ENCODE data around the gene MAP2K5. TPM values are rescaled to one million over a fixed set of nuclear protein-coding genes. Genes with fewer than 3 reads are reported as not detected.

The MAP2K5 gene
- total and polyA plus RNA-seq, 4 donors = 3.8 to 6.4 (median 5.6) TPM

DNA sequence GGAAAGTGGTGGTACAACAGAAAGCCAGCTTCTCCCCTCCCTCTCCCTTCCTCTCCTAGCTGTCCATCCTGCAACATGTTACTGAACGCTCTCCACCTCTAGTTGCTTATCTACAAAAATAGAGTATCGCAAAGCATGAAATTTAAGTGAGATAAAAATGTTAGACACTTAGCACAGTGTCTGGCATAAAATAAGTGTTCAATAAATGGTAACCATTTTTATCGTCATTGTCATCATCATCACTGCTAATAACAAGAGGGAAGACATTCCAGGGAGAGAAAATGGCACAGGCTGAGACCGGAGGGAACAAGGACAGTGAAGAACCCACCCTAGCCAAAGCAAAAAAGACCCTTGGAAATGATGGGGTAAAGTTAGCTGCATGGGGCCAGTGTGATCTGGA lies 244.1 kb downstream of the MAP2K5 start:
- Histone ChIP-seq H3K4me3 (ENCODE audit: low read depth in 1 of 3, low read length in 3 of 3) (no peak overlapping the region), H3K27ac (ENCODE audit: low read depth in 1 of 2, low read length in 2 of 2) (no peak overlapping the region), H3K9ac (ENCODE audit: low read depth in 1 of 2, low read length in 2 of 2) (no peak overlapping the region), H3K4me1 (ENCODE audit: control insufficient read depth in 4 of 4, insufficient read depth in 4 of 4, low read length in 3 of 4) (no peaks in the 10 kb centered on the region), H3K27me3 (ENCODE audit: control insufficient read depth in 4 of 4, insufficient read depth in 4 of 4, low read length in 3 of 4) (no peaks in the 10 kb centered on the region), H3K36me3 (ENCODE audit: control insufficient read depth in 4 of 4, insufficient read depth in 3 of 4, low read depth in 1 of 4, low read length in 3 of 4) (peaks cover 0 to 6% (median under 1%) of the 10 kb centered on the region in 4 donors), H3K9me3 (ENCODE audit: control insufficient read depth in 4 of 4, low read length in 3 of 4) (no peaks in the 10 kb centered on the region)
- TF ChIP-seq, protein P1, sequence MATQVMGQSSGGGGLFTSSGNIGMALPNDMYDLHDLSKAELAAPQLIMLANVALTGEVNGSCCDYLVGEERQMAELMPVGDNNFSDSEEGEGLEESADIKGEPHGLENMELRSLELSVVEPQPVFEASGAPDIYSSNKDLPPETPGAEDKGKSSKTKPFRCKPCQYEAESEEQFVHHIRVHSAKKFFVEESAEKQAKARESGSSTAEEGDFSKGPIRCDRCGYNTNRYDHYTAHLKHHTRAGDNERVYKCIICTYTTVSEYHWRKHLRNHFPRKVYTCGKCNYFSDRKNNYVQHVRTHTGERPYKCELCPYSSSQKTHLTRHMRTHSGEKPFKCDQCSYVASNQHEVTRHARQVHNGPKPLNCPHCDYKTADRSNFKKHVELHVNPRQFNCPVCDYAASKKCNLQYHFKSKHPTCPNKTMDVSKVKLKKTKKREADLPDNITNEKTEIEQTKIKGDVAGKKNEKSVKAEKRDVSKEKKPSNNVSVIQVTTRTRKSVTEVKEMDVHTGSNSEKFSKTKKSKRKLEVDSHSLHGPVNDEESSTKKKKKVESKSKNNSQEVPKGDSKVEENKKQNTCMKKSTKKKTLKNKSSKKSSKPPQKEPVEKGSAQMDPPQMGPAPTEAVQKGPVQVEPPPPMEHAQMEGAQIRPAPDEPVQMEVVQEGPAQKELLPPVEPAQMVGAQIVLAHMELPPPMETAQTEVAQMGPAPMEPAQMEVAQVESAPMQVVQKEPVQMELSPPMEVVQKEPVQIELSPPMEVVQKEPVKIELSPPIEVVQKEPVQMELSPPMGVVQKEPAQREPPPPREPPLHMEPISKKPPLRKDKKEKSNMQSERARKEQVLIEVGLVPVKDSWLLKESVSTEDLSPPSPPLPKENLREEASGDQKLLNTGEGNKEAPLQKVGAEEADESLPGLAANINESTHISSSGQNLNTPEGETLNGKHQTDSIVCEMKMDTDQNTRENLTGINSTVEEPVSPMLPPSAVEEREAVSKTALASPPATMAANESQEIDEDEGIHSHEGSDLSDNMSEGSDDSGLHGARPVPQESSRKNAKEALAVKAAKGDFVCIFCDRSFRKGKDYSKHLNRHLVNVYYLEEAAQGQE (IDR thresholded peaks at IDR 0.05) = no peak
- TF ChIP-seq YY1 (IDR thresholded peaks at IDR 0.05) (no peak), SP1 (IDR thresholded peaks at IDR 0.05) (no peak), CTCF (IDR thresholded peaks at IDR 0.05; ENCODE audit: low read depth, low read length, missing input control) (no peak), RXRA (IDR thresholded peaks at IDR 0.05) (no peak), TAF1 (conservative IDR thresholded peaks at IDR 0.05) (no peak), FOXA2 (IDR thresholded peaks at IDR 0.05) (no peak), JUND (IDR thresholded peaks at IDR 0.05) (no peak), HNF4G (IDR thresholded peaks at IDR 0.05) (no peak), RAD21 (IDR thresholded peaks at IDR 0.05) (no peak), EGR1 (IDR thresholded peaks at IDR 0.05; ENCODE audit: low read depth in 2 of 2) (no peak), ZBTB33 (IDR thresholded peaks at IDR 0.05) (no peak), GABPA (IDR thresholded peaks at IDR 0.05 in 1 of 2, conservative IDR thresholded peaks at IDR 0.05 in 1 of 2) (no peak), HNF4A (conservative IDR thresholded peaks at IDR 0.05) (no peak), ATF3 (IDR thresholded peaks at IDR 0.05) (no peak), NR2F2 (IDR thresholded peaks at IDR 0.05) (no peak), FOXA1 (IDR thresholded peaks at IDR 0.05) (no peak)
- TF ChIP-seq, protein P2, sequence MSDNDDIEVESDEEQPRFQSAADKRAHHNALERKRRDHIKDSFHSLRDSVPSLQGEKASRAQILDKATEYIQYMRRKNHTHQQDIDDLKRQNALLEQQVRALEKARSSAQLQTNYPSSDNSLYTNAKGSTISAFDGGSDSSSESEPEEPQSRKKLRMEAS (IDR thresholded peaks at IDR 0.05) = no peak
- no peak for DNase-seq (ENCODE audit: low spot score)
- WGBS = 97% methylated on average over 4 of the region's 4 CpGs

All from liver (tissue), 9 donors.